COR-L47 (cell line): ENCODE data around the gene TMTC3.
"Not testable (repeated sequence)": the region's sequence is repeated elsewhere in the genome, so short reads cannot be mapped to it uniquely, and the experiment has no call there.

Source experiments
- DNase-seq: peaks from one replicate; lab custom pipeline; 2025; lab: John Stamatoyannopoulos, UW

TMTC3 gene

GRCh38 chr12:88141774-88142609 is at the start of gene TMTC3, which contains the start of gene CEP290:
TSS of gene TMTC3 (plus strand) at chr12:88142307. CDS start at chr12:88148316, 6,009 bp downstream.
TSS of gene CEP290 (minus strand) at chr12:88142088. CDS start at chr12:88141307, 781 bp downstream.
- DNase-seq, result peak; percentile 98

GRCh38 chr12:88092771-88093170 is 49.3 kb upstream of the TMTC3 start:
- no peak for DNase-seq

- no peak for DNase-seq
These were observed 48.5 kb upstream of the TMTC3 start for GRCh38 chr12:88093573-88093972.

GRCh38 chr12:88108021-88108420 is 34.1 kb upstream of the TMTC3 start:
- DNase-seq, result no peak

- peak; percentile 37 for DNase-seq
These were observed 30.9 kb upstream of the TMTC3 start for GRCh38 chr12:88111074-88111652.

- no peak for DNase-seq
These were observed 28.2 kb upstream of the TMTC3 start for GRCh38 chr12:88113871-88114270.

- DNase-seq, result no peak
These were observed 19.4 kb upstream of the TMTC3 start for GRCh38 chr12:88122666-88123065.

GRCh38 chr12:88127099-88127498 is 15.0 kb upstream of the TMTC3 start:
- no peak for DNase-seq

- DNase-seq, result no peak
These were observed 14.3 kb upstream of the TMTC3 start for GRCh38 chr12:88127855-88128254.

GRCh38 chr12:88132392-88132791 is 9.7 kb upstream of the TMTC3 start:
- no peak for DNase-seq

- not testable (repeated sequence) for DNase-seq
These were observed 8.9 kb upstream of the TMTC3 start for GRCh38 chr12:88133181-88133580.

- not testable (repeated sequence) for DNase-seq
These were observed 2.4 kb upstream of the TMTC3 start for GRCh38 chr12:88139711-88140110.

- DNase-seq, result no peak
These were observed 708 bp upstream of the TMTC3 start for GRCh38 chr12:88141425-88141773.

- peak; percentile 15 for DNase-seq
These were observed 494 bp downstream of the TMTC3 start for GRCh38 chr12:88142610-88142991.

GRCh38 chr12:88144037-88144436 is 1.9 kb downstream of the TMTC3 start:
- DNase-seq, result no peak

- no peak for DNase-seq
These were observed 2.7 kb downstream of the TMTC3 start for GRCh38 chr12:88144546-88145468.

GRCh38 chr12:88145567-88146505 is 3.7 kb downstream of the TMTC3 start:
- DNase-seq, result peak; percentile 3

- no peak for DNase-seq
These were observed 8.0 kb downstream of the TMTC3 start for GRCh38 chr12:88150063-88150462.

GRCh38 chr12:88153959-88154358 is 11.9 kb downstream of the TMTC3 start:
- DNase-seq, result peak; percentile 30

GRCh38 chr12:88156075-88156654 is 14.1 kb downstream of the TMTC3 start:
- DNase-seq, result no peak

GRCh38 chr12:88163371-88163770 is 21.3 kb downstream of the TMTC3 start:
- no peak for DNase-seq
